HCT116 (cell line): ENCODE measurements around the gene NUB1. TPM values are rescaled to one million over a fixed set of nuclear protein-coding genes. Genes with fewer than 3 reads are reported as not detected.

ENCODE experiments used
- ATAC-seq: fragments of 200-7000 bp; cut with Tn5 transposase; 2 replicates; pipeline ENCODE4 v1.9.1; 2020; ENCODE audit warnings: mild to moderate bottlenecking, moderate library complexity
- BruUV-seq: library from RNA; stranded (reverse); fragments of 400-500 nt; replicated peaks from 2 replicates; lab custom pipeline; 2021; lab: Mats Ljungman, UMichigan
- CTCF ChIA-PET: fragments of 300-600 bp; sonication (Branson Sonifier 250); formaldehyde crosslinking; loops from one replicate; lab custom pipeline; 2021; ENCODE audit warnings: antibody characterized with exemption; lab: Charles Lee
- POLR2A ChIA-PET: fragments of 300-600, 350-600 bp; sonication (Branson Sonifier 250); formaldehyde crosslinking; loops from one replicate; lab custom pipeline; 2021; ENCODE audit warnings: antibody characterized with exemption; lab: Charles Lee
- RAD21 ChIA-PET, 2 experiments: fragments of 300-600 bp; sonication (Branson Sonifier 250); formaldehyde crosslinking; loops; one replicate each; lab custom pipeline; 2023; ENCODE audit warnings: low total read pairs in 2 of 2; ENCODE audit not compliant: uncharacterized antibody in 2 of 2, unreplicated experiment in 2 of 2, low non-redundant PET in 1 of 2; lab: Charles Lee
- DNase-seq: peaks from one replicate; pipeline ENCODE4 v3.0.0-alpha.2; 2010; ENCODE audit warnings: low read depth, low spot score
- H2AFZ ChIP-seq: fragments of 200-600 bp; shearing (Covaris generic), sonication (generic); 2 replicates; pipeline ENCODE4 v1.6.1; 2017; ENCODE audit warnings: low read depth, mixed run types, mixed read lengths, antibody characterized with exemption, low read length; ENCODE audit not compliant: poor library complexity, severe bottlenecking
- H3K27ac ChIP-seq: 2 replicates; pipeline ENCODE4 v1.5.1; 2012; ENCODE audit warnings: low read depth, low read length
- H3K27me3 ChIP-seq: fragments of 200-600 bp; sonication (generic); 2 replicates; pipeline ENCODE4 v1.6.1; 2016; ENCODE audit warnings: mixed run types, low read length, mixed read lengths; ENCODE audit not compliant: insufficient read depth
- H3K36me3 ChIP-seq, 2 experiments: fragments of 200-500 bp in 1 of 2; fragments of 200-600 bp in 1 of 2; sonication (Bioruptor generic) in 1 of 2; sonication (generic) in 1 of 2; 2 replicates each; pipeline versions ENCODE4 v1.5.1 to v1.6.1; 2014 to 2016; ENCODE audit warnings: low read length in 2 of 2, inconsistent platforms in 1 of 2, mixed read lengths in 1 of 2, mixed run types in 1 of 2; ENCODE audit not compliant: insufficient read depth in 2 of 2, control insufficient read depth in 1 of 2
- H3K4me1 ChIP-seq, 2 experiments: fragments of 200-600 bp in 1 of 2; sonication (generic) in 1 of 2; 2 replicates each; pipeline versions ENCODE4 v1.5.1 to v1.6.1; 2012 to 2017; ENCODE audit warnings: low read length in 2 of 2, inconsistent platforms in 1 of 2, mild to moderate bottlenecking in 1 of 2, mixed read lengths in 1 of 2, mixed run types in 1 of 2, moderate library complexity in 1 of 2; ENCODE audit not compliant: insufficient read depth in 2 of 2, control insufficient read depth in 1 of 2
- H3K4me2 ChIP-seq: fragments of 200-600 bp; sonication (generic); 2 replicates; pipeline ENCODE4 v1.6.1; 2017; ENCODE audit warnings: mixed run types, low read length, mixed read lengths
- H3K4me3 ChIP-seq, 2 experiments: fragments of 200-600 bp in 1 of 2; sonication (generic) in 1 of 2; replicated peaks in 1 of 2; 2 replicates each; pipeline ENCODE4 v1.5.1; 2011 to 2016; ENCODE audit warnings: low read length in 2 of 2, control low read depth in 1 of 2, low read depth in 1 of 2, mild to moderate bottlenecking in 1 of 2, mixed read lengths in 1 of 2, mixed run types in 1 of 2
- H3K79me2 ChIP-seq: fragments of 200-600 bp; sonication (generic); 2 replicates; pipeline ENCODE4 v1.6.1; 2017; ENCODE audit warnings: mild to moderate bottlenecking, mixed run types, low read length, moderate library complexity, mixed read lengths; ENCODE audit not compliant: insufficient read depth
- H3K9ac ChIP-seq: fragments of 200-600 bp; sonication (generic); 2 replicates; pipeline ENCODE4 v1.6.1; 2016; ENCODE audit warnings: low read length, mixed read lengths
- H3K9me2 ChIP-seq: fragments of 200-600 bp; sonication (generic), shearing (Covaris generic); 2 replicates; pipeline ENCODE4 v1.6.1; 2017; ENCODE audit warnings: mixed run types, mild to moderate bottlenecking, moderate library complexity; ENCODE audit not compliant: insufficient read depth
- H3K9me3 ChIP-seq, 2 experiments: fragments of 200-500 bp in 1 of 2; fragments of 200-600 bp in 1 of 2; sonication (Bioruptor generic) in 1 of 2; sonication (generic) in 1 of 2; 2 replicates each; pipeline ENCODE4 v1.6.1; 2014 to 2017; ENCODE audit warnings: low read length in 2 of 2, mixed read lengths in 2 of 2, inconsistent platforms in 1 of 2, low read depth in 1 of 2, mild to moderate bottlenecking in 1 of 2, mixed run types in 1 of 2, moderate library complexity in 1 of 2; ENCODE audit not compliant: control insufficient read depth in 1 of 2, insufficient read depth in 1 of 2
- H4K20me1 ChIP-seq: fragments of 200-600 bp; sonication (generic), shearing (Covaris generic); 2 replicates; pipeline ENCODE4 v1.6.1; 2017; ENCODE audit warnings: mixed run types, mild to moderate bottlenecking, moderate library complexity; ENCODE audit not compliant: insufficient read depth
- ATF3 ChIP-seq: IDR thresholded peaks from 2 replicates; pipeline ENCODE4 v1.6.1; 2012
- CBX3 ChIP-seq: IDR thresholded peaks from 2 replicates; pipeline ENCODE4 v1.6.1; 2012; ENCODE audit warnings: low read depth
- MAX ChIP-seq: IDR thresholded peaks from 2 replicates; pipeline ENCODE4 v1.6.1; 2012
- RAD21 ChIP-seq: IDR thresholded peaks from 2 replicates; pipeline ENCODE4 v1.6.1; 2012; ENCODE audit warnings: low read depth, mild to moderate bottlenecking
- SP1 ChIP-seq: IDR thresholded peaks from 2 replicates; pipeline ENCODE4 v1.6.1; 2012; ENCODE audit warnings: low read depth
- TCF7L2 ChIP-seq: IDR thresholded peaks from 2 replicates; pipeline ENCODE4 v1.7.0; 2011; ENCODE audit warnings: borderline replicate concordance, inconsistent platforms; ENCODE audit not compliant: insufficient read depth, insufficient read length; ENCODE audit errors: extremely low read depth
- YY1 ChIP-seq: IDR thresholded peaks from 2 replicates; pipeline ENCODE4 v1.6.1; 2011; ENCODE audit warnings: low read length, low read depth, moderate library complexity, mild to moderate bottlenecking; ENCODE audit not compliant: insufficient replicate concordance; ENCODE audit errors: extremely low read depth
- intact Hi-C: fragments of 100-400 bp; cut with micrococcal nuclease; formaldehyde crosslinking; loops from 2 replicates; pipeline ENCODE4 v1.10.0; 2022
- total RNA-seq: library from RNA; stranded (reverse); gene quantifications from one replicate; pipeline ENCODE4 v1.2.1, GENCODE V29; 2021; ENCODE audit not compliant: unreplicated experiment
- TF ChIP-seq, protein P1 (sequence below), 3 experiments: fragments of 200-600 bp in 1 of 3; sonication (generic) in 1 of 3; IDR thresholded peaks in 2 of 3; conservative IDR thresholded peaks in 1 of 3; 2 replicates each; pipeline ENCODE4 v1.5.1; 2012 to 2017; ENCODE audit warnings: low read depth in 2 of 3, low read length in 2 of 3, antibody characterized with exemption in 1 of 3, borderline replicate concordance in 1 of 3, control low read depth in 1 of 3, mild to moderate bottlenecking in 1 of 3, mixed read lengths in 1 of 3, mixed run types in 1 of 3, moderate library complexity in 1 of 3; ENCODE audit not compliant: insufficient read depth in 1 of 3

Gene NUB1
- total RNA-seq, 1 experiment from 2014 or later = 44.0 TPM

DNA sequence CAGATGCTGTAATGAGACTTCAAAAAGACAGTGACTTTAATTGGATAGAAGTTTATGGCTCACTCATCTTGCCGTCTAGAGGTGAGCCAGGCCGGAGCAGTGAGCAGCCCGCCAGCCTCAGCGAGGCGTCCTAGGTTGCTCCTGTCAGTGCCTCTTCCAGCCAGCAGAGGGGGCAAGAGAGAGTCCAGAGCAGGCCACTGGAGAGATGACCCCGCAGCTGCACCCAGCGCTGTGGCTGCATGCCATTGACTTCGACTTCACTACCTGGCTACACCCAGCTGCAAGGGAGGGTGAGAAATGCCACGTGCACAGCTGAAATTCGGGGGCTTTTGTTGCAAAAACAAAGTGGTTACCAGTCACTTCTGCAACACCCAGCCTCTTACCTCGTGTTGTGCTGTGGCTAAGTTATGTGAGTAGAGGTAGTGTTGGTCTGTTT, 26.5 kb downstream of the NUB1 start:
- Histone ChIP-seq H3K4me3 (no peak overlapping the region), H3K27me3 (no peaks in the 10 kb centered on the region), H4K20me1 (no peaks in the 10 kb centered on the region), H3K36me3 (no peaks in the 10 kb centered on the region; a peak in 2 of 4 replicates), H3K9ac (no peak overlapping the region), H3K4me1 (peaks cover 2 to 11% of the 10 kb centered on the region in 2 experiments; a peak in 2 of 4 replicates), H3K4me2 (no peak overlapping the region; the same call in 1 of the 2 replicates), H3K27ac (no peak overlapping the region), H2AFZ (no peak overlapping the region), H3K79me2 (no peaks in the 10 kb centered on the region), H3K9me2 (no peaks in the 10 kb centered on the region), H3K9me3 (no peaks in the 10 kb centered on the region)
- ATAC-seq = peak; percentile 100
- TF ChIP-seq RAD21 (peak; percentile 91), MAX (peak; percentile 81), ATF3 (no peak), YY1 (no peak), SP1 (no peak), CBX3 (peak; percentile 53; the same call in 1 of the 2 replicates), TCF7L2 (no peak)
- TF ChIP-seq, protein P1, sequence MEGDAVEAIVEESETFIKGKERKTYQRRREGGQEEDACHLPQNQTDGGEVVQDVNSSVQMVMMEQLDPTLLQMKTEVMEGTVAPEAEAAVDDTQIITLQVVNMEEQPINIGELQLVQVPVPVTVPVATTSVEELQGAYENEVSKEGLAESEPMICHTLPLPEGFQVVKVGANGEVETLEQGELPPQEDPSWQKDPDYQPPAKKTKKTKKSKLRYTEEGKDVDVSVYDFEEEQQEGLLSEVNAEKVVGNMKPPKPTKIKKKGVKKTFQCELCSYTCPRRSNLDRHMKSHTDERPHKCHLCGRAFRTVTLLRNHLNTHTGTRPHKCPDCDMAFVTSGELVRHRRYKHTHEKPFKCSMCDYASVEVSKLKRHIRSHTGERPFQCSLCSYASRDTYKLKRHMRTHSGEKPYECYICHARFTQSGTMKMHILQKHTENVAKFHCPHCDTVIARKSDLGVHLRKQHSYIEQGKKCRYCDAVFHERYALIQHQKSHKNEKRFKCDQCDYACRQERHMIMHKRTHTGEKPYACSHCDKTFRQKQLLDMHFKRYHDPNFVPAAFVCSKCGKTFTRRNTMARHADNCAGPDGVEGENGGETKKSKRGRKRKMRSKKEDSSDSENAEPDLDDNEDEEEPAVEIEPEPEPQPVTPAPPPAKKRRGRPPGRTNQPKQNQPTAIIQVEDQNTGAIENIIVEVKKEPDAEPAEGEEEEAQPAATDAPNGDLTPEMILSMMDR (IDR thresholded peaks at IDR 0.05 in 2 of 3, conservative IDR thresholded peaks at IDR 0.05 in 1 of 3; ENCODE audit: borderline replicate concordance in 1 of 3, insufficient read depth in 1 of 3, low read depth in 2 of 3, low read length in 2 of 3) = peak; percentile 93
- intact Hi-C loops = loop anchor here (1.0 kb wide), 2 partner anchors 80 to 391 kb away; no protein-coding TSS in a partner anchor
- ChIA-PET POLR2A (interaction anchor here (1.0 kb wide), 1 partner anchor 81 kb away, joined by 3 read pairs; no protein-coding TSS in a partner anchor), RAD21 (interaction anchor here (1.1 to 2.2 kb wide), 2 partner anchors 80 kb away, joined by 6 to 12 read pairs; no protein-coding TSS in a partner anchor), CTCF (interaction anchor here (0.7 to 4.2 kb wide), 3 partner anchors 58 to 386 kb away, joined by 3 to 40 read pairs (median 4); no protein-coding TSS in a partner anchor)
- peak; percentile 48 for DNase-seq
- no TSS peak for BruUV-seq
